Parathyroid adenoma (tissue), 2 donors: Measurements from ENCODE around the gene CUX1.

Experiments
- H2AFZ ChIP-seq: fragments of 300-600 bp; sonication (generic); one replicate; pipeline ENCODE4 v1.7.0; 2017; ENCODE audit warnings: antibody characterized with exemption, mild to moderate bottlenecking
- H3K27ac ChIP-seq: fragments of 300-600 bp; sonication (generic); one replicate; pipeline ENCODE4 v1.7.0; 2017
- H3K27me3 ChIP-seq: fragments of 300-600 bp; sonication (generic); one replicate; pipeline ENCODE4 v1.7.0; 2017; ENCODE audit warnings: low read length; ENCODE audit not compliant: control insufficient read depth, insufficient read depth
- H3K36me3 ChIP-seq: fragments of 300-600 bp; sonication (generic); one replicate; pipeline ENCODE4 v1.7.0; 2017; ENCODE audit warnings: low read length; ENCODE audit not compliant: control insufficient read depth, insufficient read depth
- H3K4me1 ChIP-seq: fragments of 300-600 bp; sonication (generic); one replicate; pipeline ENCODE4 v1.7.0; 2017; ENCODE audit warnings: control low read depth
- H3K4me2 ChIP-seq: fragments of 300-600 bp; sonication (generic); one replicate; pipeline ENCODE4 v1.7.0; 2017; ENCODE audit warnings: low read length
- H3K4me3 ChIP-seq: fragments of 300-600 bp; sonication (generic); one replicate; pipeline ENCODE4 v1.7.0; 2017; ENCODE audit warnings: low read depth, low read length
- H3K79me2 ChIP-seq: fragments of 300-600 bp; sonication (generic); one replicate; pipeline ENCODE4 v1.7.0; 2017; ENCODE audit warnings: control low read depth
- H3K9ac ChIP-seq: fragments of 300-600 bp; sonication (generic); one replicate; pipeline ENCODE4 v1.7.0; 2017; ENCODE audit warnings: mild to moderate bottlenecking
- H3K9me3 ChIP-seq: fragments of 300-600 bp; sonication (generic); one replicate; pipeline ENCODE4 v1.7.0; 2017; ENCODE audit warnings: low read length; ENCODE audit not compliant: control insufficient read depth
- TF ChIP-seq, protein P1 (sequence below): fragments of 300-600 bp; sonication (generic); IDR thresholded peaks from one replicate; pipeline ENCODE4 v1.7.0; 2017; ENCODE audit warnings: antibody characterized with exemption, mild to moderate bottlenecking
- donor health status: primary hyperparathyroidism.

The CUX1 gene

DNA sequence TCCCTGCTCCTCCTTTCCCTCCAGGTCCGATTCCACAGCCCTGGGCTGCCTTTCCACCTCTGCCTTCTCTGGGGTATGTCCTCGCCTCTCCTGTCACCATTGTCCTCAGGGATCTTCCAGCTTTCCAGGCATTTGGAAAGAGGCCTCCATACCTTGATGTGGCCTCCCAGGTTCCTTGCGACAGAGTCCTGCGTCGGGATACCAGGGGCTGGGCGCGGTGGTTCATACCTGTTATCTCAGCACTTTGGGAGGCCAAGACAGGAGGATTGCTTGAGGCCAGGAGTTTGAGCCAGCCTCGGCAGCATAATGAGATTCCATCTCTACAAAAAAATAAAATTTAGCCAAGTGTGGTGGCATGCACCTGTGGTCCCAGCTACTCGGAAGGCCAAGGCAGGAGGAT is 171.1 kb downstream of the CUX1 start:
- Histone ChIP-seq H3K9ac (no peak overlapping the region), H3K4me3 (no peak overlapping the region), H2AFZ (no peak overlapping the region), H3K79me2 (peaks cover 14% of the 10 kb centered on the region), H3K27me3 (no peaks in the 10 kb centered on the region), H3K4me2 (no peak overlapping the region), H3K27ac (no peak overlapping the region), H3K4me1 (peaks cover 13% of the 10 kb centered on the region), H3K9me3 (no peaks in the 10 kb centered on the region), H3K36me3 (no peaks in the 10 kb centered on the region)
- TF ChIP-seq, protein P1, sequence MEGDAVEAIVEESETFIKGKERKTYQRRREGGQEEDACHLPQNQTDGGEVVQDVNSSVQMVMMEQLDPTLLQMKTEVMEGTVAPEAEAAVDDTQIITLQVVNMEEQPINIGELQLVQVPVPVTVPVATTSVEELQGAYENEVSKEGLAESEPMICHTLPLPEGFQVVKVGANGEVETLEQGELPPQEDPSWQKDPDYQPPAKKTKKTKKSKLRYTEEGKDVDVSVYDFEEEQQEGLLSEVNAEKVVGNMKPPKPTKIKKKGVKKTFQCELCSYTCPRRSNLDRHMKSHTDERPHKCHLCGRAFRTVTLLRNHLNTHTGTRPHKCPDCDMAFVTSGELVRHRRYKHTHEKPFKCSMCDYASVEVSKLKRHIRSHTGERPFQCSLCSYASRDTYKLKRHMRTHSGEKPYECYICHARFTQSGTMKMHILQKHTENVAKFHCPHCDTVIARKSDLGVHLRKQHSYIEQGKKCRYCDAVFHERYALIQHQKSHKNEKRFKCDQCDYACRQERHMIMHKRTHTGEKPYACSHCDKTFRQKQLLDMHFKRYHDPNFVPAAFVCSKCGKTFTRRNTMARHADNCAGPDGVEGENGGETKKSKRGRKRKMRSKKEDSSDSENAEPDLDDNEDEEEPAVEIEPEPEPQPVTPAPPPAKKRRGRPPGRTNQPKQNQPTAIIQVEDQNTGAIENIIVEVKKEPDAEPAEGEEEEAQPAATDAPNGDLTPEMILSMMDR, result no peak

DNA sequence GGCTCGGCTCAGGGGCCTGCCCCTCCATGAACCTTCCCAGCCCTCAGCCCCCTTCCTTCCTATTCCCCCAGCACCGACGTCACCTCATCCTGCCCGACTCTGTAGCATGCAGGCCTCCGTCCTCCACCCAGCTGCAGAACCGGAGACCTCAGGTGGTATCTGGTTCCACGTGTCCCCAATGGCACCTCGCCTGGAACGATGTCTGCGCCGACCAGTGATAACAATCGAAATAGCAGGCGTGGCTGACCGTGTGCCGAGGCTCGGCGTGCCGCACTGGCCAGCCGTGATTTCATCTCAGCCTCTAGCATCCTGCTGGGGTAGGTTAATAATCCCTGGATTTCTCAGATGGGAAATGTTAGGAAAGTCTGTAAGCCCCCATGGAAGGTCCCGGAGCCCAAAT is 171.7 kb downstream of the CUX1 start:
- H3K27me3 ChIP-seq, result no peaks in the 10 kb centered on the region
- no peak overlapping the region for H3K9ac ChIP-seq
- H3K36me3 ChIP-seq, result no peaks in the 10 kb centered on the region
- no peak overlapping the region for H3K27ac ChIP-seq
- H3K79me2 ChIP-seq, result peaks cover 19% of the 10 kb centered on the region
- TF ChIP-seq, protein P1, result no peak
- no peaks in the 10 kb centered on the region for H3K9me3 ChIP-seq
- H3K4me3 ChIP-seq, result no peak overlapping the region
- H3K4me2 ChIP-seq, result no peak overlapping the region
- no peak overlapping the region for H2AFZ ChIP-seq
- peaks cover 13% of the 10 kb centered on the region for H3K4me1 ChIP-seq

DNA sequence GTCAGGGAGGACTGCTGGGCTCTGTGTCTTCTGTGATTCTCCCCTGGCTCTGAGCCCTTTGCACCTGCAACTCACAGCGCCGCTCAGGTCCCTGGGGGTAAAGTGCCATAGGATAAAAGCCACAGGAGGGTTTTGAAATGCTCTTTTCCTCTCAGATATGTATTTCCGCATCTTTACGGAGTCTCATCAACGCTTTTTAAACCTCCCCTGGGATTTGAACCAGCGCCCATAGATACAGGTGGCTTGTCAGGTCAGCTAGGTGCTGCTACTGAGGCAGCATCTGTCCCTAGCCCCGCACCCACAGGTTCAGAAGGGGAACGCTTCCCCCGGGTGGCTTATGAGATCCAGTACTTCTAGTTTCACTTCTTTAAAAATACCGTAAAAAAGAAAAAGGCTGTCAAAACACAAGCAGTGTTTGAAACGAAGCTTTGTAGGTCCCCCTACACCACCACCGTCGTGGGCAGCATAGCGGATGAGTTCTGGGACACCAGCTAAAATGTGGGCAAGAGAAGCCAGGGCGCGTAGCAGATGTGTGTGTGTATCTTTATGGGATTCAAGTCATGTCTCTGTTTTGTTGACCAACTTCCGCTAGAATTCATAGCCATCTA is 173.5 kb downstream of the CUX1 start:
- TF ChIP-seq, protein P1, result no peak
- Histone ChIP-seq H3K4me1 (peaks cover 8% of the 10 kb centered on the region), H3K9ac (no peak overlapping the region), H3K36me3 (no peaks in the 10 kb centered on the region), H3K4me3 (no peak overlapping the region), H3K4me2 (no peak overlapping the region), H3K27me3 (no peaks in the 10 kb centered on the region), H2AFZ (no peak overlapping the region), H3K27ac (no peak overlapping the region), H3K9me3 (no peaks in the 10 kb centered on the region), H3K79me2 (peaks cover 29% of the 10 kb centered on the region)

DNA sequence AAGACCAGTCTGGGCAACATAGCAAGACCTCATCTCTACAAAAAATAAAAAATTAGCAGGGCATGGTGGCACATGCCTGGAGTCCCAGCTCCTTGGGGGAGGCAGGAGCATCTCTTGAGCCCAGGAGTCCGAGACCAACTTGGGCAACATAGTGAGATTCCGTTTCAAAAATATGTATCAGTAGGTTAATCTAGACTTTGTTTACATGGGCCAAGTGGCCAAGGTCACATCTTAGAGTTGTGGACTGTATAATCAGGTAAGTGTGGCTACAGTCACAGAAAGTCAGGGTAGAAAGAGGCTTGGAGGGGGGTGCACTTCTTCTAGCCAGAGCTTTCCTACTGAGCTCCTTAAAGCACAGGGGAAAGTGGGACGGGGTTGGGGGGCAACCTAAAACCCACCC is 174.4 kb downstream of the CUX1 start:
- Histone ChIP-seq H3K9me3 (no peaks in the 10 kb centered on the region), H3K4me1 (peaks cover 6% of the 10 kb centered on the region)

More for the DNA sequence above, 174.4 kb downstream of the CUX1 start:
- no peak overlapping the region for H3K4me3 ChIP-seq
- H3K79me2 ChIP-seq, result peaks cover 36% of the 10 kb centered on the region
- H3K27ac ChIP-seq, result no peak overlapping the region
- H3K27me3 ChIP-seq, result no peaks in the 10 kb centered on the region
- no peak overlapping the region for H3K9ac ChIP-seq
- H3K36me3 ChIP-seq, result no peaks in the 10 kb centered on the region
- TF ChIP-seq, protein P1, result no peak
- H3K4me2 ChIP-seq, result no peak overlapping the region
- no peak overlapping the region for H2AFZ ChIP-seq
